Measurements from ENCODE around the gene ITGA3.

The ITGA3 gene

DNA sequence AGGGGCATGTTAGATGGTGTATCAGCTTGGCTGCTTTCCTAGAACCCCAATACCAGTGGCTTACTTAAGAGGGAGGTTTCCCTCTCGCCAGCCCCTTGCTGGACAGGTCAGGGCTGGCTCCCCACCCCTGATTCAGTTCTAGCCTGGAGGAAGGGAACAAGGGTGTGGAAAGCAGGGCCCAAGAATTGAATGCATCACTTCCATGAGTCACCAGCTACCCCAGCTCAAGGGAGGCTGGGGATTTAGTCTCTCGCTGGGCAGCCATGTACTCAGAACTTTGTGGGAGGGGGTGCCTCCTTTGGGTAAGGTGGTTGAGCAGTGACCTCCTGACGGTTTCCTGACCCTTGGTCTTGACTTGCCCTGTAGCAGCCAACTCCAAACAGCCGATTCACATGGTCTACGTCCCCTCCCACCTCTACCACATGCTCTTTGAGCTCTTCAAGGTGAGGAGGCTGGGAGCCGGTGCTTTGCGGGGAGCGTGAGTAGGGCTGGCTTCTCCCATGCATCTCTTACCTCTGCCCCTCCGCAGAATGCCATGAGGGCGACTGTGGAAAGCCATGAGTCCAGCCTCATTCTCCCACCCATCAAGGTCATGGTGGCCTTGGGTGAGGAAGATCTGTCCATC, 52.0 kb downstream of the ITGA3 start:
- no peak for DNase-seq (ENCODE audit: low read depth, low spot score)

DNA sequence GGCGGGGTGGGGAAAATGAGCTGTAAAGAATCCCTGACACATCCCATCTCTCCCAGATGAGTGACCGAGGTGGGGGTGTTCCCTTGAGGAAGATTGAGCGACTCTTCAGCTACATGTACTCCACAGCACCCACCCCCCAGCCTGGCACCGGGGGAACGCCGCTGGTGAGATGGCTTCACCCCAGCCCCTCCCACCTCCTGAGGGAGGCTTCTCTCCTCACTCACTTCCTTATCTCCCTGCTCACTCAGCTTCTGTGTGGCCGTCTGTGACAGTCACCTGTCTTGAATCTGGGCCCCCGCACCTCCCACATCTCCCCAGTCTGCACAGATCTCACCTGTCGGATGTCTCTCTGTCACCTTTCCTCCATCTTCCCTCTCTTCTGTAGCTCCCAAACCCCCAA, 52.6 kb downstream of the ITGA3 start:
- DNase-seq (ENCODE audit: low read depth, low spot score), result no peak

DNA sequence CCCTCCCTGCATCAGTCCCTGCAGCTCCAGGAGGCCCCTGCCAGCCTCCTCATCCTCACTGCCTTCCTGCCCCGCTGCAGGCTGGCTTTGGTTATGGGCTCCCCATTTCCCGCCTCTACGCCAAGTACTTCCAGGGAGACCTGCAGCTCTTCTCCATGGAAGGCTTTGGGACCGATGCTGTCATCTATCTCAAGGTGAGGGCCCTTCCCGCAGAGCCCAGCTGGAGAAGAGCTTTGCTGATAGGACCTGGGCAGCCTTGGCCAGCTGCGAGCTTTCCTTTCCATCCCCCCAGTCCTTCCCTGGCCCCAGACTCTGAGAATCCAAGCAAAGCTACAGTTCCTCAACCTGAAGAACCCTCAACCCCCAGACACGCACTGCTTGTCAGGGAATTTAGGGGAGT, 53.3 kb downstream of the ITGA3 start:
- no peak for DNase-seq (ENCODE audit: low read depth, low spot score)

DNA sequence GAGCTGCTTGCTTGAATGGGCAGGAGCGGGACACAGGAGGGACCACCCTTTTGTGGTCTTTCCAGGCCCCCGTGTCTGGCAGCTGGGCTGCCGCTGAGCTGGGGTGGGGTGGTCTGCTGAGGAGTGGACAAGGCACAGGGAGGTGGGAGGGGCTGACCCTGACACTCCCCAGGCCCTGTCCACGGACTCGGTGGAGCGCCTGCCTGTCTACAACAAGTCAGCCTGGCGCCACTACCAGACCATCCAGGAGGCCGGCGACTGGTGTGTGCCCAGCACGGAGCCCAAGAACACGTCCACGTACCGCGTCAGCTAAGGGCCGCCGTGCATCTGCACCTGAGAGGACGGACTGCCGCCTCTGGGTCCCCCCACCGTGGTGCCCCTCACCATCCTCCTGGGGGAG, 53.9 kb downstream of the ITGA3 start:
- DNase-seq (ENCODE audit: low read depth, low spot score), result no peak

DNA sequence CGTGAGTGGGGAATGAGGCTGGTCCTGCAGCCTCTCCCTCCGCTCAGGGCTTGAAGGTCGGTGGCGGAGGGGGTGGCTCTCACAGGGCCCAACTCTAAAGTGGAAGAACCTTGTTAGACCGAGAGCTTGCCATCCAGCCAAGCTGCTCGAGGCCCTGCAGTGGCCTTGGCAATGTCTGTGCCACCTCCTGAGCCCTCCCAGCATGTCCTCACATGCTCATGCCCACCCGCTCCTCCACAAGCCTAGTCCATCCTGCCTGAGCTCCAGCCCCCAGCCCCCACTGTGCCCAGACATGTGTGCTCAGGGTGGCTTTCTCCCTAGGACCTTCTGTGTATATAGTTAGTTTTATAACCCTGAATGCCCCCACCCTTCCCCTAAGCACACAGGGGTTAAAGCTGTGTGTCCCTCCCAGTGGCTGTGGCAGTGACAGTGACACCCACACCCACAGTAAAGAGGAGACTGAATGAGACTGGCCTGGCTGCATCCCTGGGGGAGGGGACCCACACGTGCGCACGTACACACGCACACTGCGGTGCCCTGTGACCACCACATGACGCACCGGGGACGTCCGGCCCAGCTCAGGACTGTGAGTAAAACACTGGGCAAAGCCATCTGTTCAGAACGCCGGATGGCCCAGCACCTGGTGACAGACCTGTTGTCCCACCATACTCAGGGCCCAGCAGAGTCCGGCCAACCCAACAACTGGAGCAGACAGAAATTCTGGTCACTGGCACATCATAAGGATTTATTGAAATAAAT, 54.9 kb downstream of the ITGA3 start:
- DNase-seq (ENCODE audit: low read depth, low spot score), result no peak

DNA sequence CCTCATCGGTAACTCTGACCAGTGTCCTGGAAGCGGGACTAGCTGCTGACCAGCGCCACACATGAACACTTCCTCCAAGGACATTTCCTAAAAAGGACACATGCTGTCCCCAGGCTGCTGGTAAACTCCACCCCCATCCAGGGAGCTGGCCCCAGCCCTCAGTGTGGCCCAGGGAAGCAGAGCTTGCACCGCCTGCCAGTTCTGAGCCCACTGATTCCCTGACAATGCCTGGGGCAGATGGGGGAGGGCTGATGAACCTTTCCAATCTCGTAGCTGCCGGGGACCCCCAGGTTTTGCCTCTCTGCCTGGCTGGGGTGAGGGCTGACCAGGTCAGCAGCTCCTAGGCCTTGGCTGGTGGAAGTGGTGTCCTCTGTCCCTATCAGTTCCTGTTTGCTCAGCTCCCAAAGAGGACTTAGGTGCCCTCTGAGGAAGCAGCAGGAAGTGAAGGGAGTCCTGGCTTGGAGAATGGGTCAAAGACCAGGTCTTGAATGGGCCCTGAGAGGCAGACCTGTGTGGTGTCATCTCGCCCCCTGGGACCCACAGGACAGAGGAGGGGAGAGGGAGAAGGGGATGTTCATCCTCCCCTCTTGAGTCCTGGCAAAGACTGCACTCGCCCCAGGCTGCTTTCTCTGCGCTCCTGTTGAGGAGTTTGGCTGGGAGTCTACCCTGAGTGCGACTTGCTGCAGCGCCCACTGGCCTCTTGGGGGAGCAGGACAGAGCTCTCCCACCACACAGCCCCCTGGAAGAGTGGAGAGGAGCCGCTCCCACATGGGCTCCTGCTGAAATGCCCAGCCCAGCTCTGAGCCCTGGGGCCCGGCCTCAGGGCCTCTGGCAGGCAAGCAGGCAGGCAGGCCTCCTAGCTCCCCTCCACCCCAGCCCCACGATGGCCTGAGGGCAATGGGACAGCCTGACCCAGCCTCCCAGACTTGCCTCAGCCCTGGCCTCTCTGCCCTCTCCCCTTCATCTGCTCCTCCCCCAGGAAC, 56.1 kb downstream of the ITGA3 start:
- no peak for DNase-seq (ENCODE audit: low read depth, low spot score)

DNA sequence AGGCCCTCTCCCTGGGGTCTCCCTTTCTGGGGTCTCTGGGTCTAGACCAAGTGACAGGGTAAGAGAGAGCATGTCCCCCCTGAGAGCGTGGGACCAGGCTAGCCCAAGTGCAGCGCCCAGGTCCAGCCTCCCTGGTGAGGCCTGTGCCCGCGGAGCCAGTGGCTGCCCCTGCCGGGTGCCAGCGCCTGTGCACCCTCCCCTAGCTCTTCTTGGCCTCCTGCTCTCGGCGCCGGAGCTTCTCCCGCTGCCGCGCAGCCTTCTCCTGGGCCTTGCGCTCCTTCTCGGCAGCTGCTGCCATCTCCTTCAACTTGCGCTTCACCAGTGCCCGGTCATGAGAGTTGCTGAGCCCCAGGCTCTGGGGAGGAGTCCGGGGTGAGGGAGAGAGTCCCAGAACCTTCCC, 56.8 kb downstream of the ITGA3 start:
- no peak for DNase-seq (ENCODE audit: low read depth, low spot score)

DNA sequence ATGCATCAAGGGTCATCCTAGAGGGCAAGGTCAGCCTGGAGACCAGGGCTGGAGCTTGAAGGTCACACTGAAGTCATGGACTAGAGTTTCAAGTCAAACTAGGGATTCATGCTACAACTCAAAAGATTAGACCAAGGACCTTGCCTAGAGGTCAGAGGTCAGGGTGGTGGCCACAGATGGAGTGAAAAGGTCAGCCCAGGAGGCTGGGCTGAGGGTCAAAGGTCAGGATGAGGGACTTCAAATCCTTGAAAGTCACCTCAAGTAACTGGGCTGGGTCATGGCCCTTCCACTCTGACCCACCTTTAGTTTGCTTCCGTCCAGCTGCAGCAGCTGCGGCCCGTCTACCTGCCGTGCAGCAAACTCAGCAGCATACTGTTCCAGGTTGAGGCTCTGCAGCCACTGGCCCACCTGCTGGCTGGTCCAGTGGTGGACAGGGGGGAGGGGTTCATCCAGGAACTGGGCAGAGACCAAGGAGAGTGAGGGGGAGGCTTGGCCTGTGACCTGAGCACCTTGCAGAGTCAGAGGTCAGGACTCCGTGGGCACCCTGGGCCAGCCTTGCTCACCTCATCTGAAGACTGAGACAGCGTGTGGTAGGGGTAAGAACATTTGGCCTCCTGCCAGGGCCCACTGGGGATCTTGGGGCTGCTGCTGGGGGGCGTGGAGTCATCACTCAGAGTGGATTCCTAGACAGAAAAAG, 57.9 kb downstream of the ITGA3 start:
- DNase-seq (ENCODE audit: low read depth, low spot score), result no peak

DNA sequence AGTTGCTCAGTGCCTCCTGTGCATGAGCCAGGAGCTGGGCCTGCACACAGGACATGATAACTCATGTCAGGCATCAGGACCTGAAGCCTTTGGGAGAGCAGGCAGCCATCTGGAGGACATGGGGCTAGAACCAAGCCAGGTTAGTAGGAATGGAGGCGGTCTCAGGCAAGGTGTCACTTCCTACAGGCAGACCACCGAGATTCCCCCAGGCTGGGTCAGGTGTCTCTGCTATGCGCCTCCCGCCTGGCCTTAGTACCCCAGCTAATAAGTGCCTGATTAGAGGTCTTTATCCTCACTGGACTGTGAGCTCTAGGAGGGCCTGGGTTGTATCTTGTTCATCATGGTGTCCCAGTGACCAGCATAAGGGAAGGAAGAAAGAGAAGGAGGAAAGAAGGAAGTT, 58.5 kb downstream of the ITGA3 start:
- no peak for DNase-seq (ENCODE audit: low read depth, low spot score)

DNA sequence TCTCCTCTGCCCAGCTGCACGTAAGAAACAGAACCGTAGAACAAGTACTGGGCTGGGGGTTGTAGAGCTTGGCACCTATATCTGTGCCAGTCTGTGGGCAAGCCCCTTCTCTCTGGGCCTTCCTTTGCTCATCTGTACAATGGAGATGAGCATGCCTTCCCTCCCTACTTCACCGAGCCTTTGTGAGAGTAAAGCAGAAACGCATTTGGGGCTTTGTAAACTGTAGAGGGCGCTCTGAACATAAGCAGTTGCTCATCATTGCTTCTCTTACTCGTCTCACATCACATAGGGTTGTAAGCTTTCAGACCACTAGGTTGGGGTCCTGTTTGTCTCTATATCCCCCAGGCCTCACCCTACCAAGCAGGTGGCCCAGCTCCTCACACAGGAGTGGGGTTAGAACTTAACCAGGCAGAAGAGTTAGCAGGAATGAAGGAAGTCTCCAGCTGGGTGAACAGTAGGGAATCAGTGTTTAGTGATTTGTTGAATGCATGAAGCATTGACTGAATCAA, 59.0 kb downstream of the ITGA3 start:
- no peak for DNase-seq (ENCODE audit: low read depth, low spot score)

DNA sequence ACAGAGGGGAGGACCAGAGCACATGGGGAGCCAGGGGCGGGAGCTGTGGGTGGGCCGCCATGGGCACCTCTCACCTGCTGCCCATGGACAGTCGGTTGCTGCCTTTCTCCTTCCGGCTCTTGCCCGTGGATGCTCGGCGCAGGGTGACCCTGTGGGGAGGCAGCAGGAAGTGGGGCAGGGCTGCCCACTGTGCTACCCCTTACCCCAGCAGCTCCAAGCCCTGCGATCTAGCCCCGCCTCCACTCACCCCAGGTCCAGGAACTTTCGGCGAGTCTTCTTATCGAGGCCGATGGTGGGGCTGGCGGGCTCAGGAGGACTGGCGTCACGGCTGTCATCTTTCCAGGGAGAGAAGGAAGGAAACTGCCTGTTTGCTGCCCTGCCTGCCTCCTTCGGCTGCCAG, 59.8 kb downstream of the ITGA3 start:
- no peak for DNase-seq (ENCODE audit: low read depth, low spot score)

DNA sequence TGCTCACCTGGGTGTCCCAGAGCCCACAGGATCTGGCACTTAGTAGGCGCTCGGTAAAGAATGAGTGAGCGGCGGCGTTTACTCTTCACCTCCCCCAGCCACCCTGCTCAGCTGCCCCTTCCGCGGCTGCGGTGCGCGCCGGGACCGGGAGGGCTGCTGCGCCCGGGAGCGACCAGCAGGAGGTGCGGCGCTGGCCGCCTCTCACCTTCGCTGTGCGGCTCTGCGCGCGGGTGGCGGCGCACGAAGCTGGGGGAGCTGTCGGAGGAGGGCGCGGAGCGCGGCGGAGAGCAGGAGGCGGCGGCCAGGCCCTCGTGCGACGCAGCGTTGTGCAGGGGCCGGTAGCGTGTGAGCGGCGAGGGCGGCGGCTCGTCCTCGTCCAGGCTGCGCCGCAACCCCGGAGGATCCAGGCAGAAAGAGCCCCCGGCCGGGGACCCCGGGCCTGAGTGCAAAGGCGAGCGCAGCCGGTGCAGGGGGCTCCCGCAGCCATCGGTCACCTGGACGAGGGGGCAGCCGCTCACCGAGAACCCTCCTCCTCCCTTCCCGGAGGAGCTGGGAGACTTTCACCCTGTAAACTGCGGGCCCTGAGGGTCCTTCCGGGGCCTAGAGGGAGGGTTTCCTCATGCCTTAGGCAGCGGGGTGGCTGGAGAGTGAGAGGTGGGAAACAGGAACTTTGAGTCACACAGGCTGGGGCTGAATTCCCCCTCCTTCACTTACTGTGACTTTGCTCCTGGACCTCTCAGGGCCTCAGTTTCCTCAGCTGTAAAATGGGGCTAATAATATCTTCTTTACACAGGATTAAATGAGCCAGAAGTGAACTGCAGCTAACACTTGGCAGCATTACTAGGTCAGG, 61.5 kb downstream of the ITGA3 start:
- no peak for DNase-seq (ENCODE audit: low read depth, low spot score)

DNA sequence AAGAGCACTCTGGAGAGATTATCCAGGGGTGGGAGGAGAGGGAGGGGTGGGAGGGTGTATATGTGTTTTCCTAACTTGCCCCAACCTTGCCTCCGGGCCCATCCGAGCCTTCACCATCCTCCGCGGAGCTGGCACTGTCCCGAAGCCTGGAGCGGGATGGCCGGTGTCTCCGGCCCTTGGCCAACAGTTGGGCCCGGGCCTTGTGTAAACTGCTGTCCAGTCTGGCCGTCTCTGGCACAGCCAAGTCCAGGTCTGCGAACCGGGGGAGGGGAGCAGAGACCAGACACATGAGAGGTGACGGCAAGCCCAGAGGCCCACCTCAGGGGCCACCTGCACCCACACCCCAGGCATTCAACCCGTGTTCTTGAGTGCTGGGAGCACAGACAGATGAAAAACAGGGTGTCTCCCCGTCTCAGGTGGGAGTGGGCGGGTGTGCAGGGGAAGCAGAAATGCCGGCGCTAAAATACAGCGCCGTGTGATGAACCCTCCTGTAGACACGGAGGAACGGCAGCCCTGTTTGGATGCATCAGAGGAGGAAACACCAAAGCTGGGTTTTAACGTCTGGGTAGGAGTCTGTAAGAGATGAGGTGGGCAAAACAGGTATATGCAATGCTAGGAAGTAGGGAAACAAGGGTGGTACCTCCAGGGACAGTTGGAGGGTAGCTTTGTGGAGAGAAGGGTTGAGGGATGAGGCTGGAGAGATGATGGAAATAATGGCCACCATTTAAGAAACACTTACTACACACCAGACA, 62.3 kb downstream of the ITGA3 start:
- no peak for DNase-seq (ENCODE audit: low read depth, low spot score)

DNA sequence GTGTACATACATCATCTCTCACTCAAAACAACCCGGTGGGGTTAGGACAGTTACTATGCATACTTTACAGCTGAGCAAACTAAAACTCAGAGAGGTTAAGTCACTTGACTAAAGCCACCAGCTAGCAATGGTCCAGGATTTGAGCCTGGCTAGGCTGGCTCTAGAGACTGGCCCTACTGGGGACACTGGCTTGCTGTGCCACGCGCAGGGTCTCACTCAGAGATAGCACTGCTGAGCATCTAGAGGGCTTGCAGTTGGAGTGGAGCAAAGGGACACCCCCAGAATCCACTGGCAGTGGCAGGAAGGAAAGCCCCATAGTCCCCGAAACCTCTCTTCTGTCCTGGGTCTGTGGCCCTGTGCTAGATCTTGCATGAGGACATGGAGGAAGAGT, 62.9 kb downstream of the ITGA3 start:
- DNase-seq (ENCODE audit: low read depth, low spot score), result no peak

DNA sequence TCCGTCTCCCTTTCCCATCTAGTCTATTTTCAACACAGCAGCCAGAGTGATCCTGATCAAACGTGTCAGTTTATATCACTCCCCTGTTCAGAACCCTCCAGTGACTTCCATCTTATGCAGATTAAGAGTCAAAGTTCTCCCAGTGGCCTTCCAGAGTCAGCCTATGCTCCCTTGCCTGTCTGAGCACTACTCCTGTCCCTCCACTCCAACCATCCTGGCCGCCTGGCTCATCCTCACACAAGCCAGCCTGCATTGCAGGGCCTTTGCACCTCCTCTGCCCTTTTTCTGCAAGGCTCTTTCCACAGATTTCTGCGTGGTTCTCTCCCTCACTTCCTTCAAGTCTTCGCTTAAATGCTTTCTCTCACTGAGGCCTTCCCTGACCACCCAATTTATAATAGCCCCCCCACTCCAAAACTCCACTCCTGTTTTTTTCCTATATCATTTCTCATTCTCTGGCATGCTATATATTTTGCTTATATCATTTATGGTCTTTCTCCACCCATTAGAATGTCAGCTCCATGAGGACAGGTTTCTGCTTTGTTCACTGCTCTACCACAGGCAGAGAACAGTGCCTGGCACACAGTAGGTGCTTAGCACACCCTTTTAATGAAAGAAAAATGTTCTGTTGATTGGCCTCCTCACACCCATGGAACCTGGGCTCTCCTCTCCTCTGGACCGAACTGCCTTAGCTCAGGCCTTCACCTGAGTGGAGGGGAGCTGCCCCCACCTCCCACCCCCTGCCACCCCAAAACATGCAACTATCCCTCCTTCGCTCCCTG, 64.8 kb downstream of the ITGA3 start:
- no peak for DNase-seq (ENCODE audit: low read depth, low spot score)

DNA sequence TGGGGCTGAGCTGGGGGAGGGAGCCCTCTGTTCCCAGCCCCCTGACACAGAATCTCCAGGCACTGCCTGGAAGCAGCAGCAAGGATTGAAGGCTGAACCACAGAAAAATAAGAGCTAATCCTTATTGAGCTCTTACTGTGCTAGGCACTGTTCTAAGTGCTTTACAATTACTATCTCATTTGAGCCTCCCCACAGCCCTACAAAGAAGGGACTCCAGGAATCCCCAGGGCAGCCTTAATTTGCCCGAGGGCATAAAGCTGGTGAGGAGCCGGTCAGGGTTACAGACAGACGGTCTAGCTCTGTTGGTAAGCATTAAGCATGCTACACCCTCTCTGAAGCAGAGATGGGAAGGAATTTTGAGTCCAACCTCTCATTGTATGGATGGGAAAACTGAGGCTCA, 67.0 kb downstream of the ITGA3 start:
- DNase-seq (ENCODE audit: low read depth, low spot score), result no peak

DNA sequence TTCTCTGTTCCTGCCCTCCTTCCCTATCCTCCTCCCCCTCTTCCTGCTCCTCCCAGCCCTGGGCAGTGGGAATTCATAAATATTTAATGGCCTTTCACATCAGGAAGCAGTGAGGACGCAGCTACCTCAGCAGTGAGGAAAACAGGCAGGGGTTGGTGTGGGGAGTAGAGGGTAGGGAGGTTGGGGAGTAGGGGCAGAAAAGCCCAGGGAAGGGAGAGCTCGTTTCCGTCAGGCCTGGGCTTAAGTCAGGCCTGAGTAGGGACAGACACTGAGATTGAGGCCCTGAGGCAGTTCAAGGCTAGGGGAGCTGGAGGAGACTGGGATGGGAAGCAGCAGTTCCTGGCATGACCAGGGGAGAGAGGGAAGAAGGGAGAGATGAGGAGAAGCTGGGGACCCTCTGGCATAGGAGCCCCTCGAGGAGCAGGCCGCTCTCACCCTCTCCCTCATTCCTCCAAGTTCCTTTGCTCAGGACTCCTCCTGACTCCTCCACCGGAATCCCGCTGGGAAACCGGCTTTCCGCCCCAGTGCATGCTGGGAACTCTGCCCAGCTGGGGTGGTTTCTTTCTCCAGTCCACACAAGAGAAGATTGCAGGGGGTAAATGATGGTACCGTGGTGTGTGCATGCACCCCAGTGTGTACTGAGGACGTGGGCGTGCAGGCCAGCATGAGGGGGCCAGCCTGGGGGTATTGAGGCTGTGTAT, 67.9 kb downstream of the ITGA3 start:
- no peak for DNase-seq (ENCODE audit: low read depth, low spot score)

DNA sequence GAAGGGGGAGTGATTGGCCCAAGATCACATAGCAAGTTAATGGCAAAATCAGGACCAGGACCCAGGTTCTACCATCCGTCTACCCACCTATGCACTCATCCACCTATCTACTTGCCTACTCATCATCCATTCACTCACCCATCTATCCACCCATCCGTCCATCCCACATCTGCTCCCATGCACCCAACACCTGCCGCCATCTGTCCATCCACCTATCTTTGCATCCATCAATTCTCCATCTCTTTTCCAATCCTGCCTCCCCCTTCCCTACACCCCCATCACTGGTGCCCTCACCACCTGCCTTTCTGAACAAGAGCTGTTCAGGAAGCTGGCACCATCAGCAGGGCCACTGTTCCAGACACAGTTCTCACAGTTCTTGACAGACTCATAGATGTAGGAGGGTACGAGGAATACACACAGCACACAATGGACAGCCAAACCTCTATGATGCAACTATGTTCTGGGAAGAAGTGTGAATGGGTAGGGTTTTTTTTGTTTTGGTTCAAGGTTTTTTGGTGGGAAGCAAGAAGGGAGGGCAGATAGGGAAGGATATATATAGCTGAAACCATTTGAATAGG, 69.6 kb downstream of the ITGA3 start:
- no peak for DNase-seq (ENCODE audit: low read depth, low spot score)

Measured in activated naive CD8-positive, alpha-beta T cell treated with anti-CD3 and anti-CD28 coated beads, Interleukin-2, amount 50 U/mL, for 16 hours (primary cell).